Neutrophil (primary cell): ENCODE data around the gene ARIH2.

ENCODE experiments used
- H3K27ac ChIP-seq: fragments of 200-600 bp; sonication (generic); 2 replicates; pipeline ENCODE4 v1.5.1; 2016; ENCODE audit warnings: mild to moderate bottlenecking, moderate library complexity
- H3K27me3 ChIP-seq: fragments of 200-600 bp; sonication (generic); 2 replicates; pipeline ENCODE4 v1.6.0; 2016; ENCODE audit warnings: mild to moderate bottlenecking
- H3K36me3 ChIP-seq: fragments of 200-600 bp; sonication (generic); 2 replicates; pipeline ENCODE4 v1.5.1; 2017
- H3K4me1 ChIP-seq, 2 experiments: fragments of 200-600 bp in 1 of 2; sonication (generic) in 1 of 2; 1 replicate in 1 of 2; 2 replicates in 1 of 2; pipeline versions ENCODE4 v1.5.1 to v1.6.1; 2013 to 2016; ENCODE audit warnings: low read depth in 1 of 2, low read length in 1 of 2, mild to moderate bottlenecking in 1 of 2, moderate library complexity in 1 of 2; ENCODE audit not compliant: control insufficient read depth in 1 of 2, insufficient read depth in 1 of 2
- H3K4me3 ChIP-seq, 2 experiments: fragments of 200-600 bp in 1 of 2; sonication (generic) in 1 of 2; 1 replicate in 1 of 2; 2 replicates in 1 of 2; pipeline ENCODE4 v1.5.1; 2013 to 2016; ENCODE audit warnings: low read depth in 1 of 2, low read length in 1 of 2, mild to moderate bottlenecking in 1 of 2, moderate library complexity in 1 of 2
- H3K9me3 ChIP-seq: fragments of 200-600 bp; sonication (generic); 2 replicates; pipeline ENCODE4 v1.5.1; 2016
- CTCF ChIP-seq: fragments of 200-600 bp; sonication (generic); IDR thresholded peaks from 2 replicates; pipeline ENCODE4 v1.5.1; 2016; ENCODE audit warnings: antibody characterized with exemption

ARIH2 gene

GRCh38 chr3:49015765-49016164 is 97.1 kb downstream of the ARIH2 start:
- TF ChIP-seq CTCF, result no peak
- H3K9me3 ChIP-seq, result no peaks in the 10 kb centered on the region
- no peaks in the 10 kb centered on the region for H3K27me3 ChIP-seq
- H3K4me1 ChIP-seq, result peaks cover 37% of the 10 kb centered on the region in 2 experiments
- peaks cover 37% of the 10 kb centered on the region for H3K36me3 ChIP-seq
- no peak overlapping the region for H3K4me3 ChIP-seq
- peak overlapping the region; percentile 6 for H3K27ac ChIP-seq

DNA sequence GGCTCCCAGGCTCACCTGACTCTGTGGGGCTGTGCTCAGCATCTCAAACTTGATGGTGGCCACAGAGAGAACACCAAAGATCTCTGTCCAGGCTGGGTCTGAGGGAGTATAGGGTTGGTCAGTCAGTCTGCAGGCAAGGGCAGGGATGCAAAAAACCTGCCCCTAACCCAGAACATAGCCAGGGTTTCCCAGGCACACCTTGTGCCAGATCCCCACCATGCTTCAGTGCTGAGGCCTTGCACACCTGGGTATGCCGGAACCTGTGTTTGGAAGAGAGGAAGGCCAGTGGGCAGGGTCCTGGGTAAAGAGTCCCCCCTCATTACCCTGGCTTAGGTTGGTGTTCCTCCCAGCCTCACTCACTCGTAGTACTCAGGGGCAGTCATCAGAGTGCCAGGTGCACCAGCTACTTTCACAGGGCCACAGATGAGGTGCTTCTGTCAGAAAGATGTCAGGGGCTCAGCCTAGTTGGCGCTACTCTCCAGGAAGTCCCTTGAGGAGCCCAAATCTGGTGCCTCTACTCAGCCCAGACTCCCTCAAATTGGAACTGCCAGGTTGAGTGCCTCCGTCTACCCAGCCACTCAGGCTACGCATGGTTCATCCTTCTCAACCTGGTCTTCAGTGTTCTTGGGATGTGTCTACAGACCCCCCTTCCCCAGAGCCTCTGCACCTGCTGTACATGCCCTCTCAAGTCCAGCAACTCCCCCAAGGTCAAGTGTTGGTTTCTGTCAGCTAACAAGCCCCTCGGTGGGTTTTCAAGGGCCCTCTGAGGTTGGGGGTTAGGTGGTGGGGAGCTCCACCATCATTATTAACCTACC is 98.0 kb downstream of the ARIH2 start:
- H3K27me3 ChIP-seq, result no peaks in the 10 kb centered on the region
- peaks cover 35% of the 10 kb centered on the region for H3K36me3 ChIP-seq
- no peak overlapping the region for H3K4me3 ChIP-seq
- TF ChIP-seq CTCF, result no peak
- H3K9me3 ChIP-seq, result no peaks in the 10 kb centered on the region
- H3K4me1 ChIP-seq, result peaks cover 37 to 41% of the 10 kb centered on the region in 2 experiments
- H3K27ac ChIP-seq, result peak overlapping the region; percentile 99

GRCh38 chr3:49017229-49017970 is 98.8 kb downstream of the ARIH2 start:
- no peaks in the 10 kb centered on the region for H3K9me3 ChIP-seq
- H3K36me3 ChIP-seq, result peaks cover 28% of the 10 kb centered on the region
- no peaks in the 10 kb centered on the region for H3K27me3 ChIP-seq
- peak overlapping the region; percentile 97 to 99 for H3K4me3 ChIP-seq
- H3K27ac ChIP-seq, result peak overlapping the region; percentile 99
- peaks cover 39 to 43% of the 10 kb centered on the region in 2 experiments for H3K4me1 ChIP-seq
- no peak for TF ChIP-seq CTCF

DNA sequence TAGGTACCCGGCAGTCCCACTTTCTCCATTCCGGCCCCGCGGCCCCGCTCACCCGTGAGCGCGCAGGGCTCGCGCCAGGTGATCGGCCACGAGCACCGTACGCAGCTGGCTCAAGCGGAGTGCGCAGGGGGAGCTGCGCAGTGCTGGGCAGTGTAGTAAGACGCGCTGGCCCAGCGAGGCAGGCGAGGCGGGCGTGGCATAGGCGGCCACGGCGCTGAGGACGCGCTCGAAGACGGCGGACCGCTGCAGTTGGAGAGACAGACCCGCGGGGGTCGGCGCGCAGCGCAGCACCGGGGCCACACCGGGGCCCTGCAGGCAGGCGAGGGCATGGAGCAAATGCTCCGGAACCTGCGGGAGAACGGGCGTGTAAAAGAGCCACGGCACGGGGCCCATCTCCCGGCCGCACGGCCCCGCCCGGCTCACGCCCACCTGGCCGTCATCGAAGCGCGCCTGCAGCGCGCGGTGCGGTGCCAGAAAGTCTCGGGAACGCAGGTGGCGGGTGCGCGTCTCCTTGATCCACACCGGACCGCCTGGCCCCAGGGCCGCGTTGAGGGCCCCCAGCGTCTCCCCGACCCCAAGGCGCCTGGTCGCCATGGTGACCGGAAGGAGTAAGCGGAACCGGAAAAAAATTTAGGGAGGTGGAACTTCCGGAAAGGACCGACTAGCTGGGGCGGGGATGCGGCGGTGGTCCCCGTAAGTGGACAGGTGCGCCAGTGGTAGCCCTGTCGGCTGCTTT is 99.5 kb downstream of the ARIH2 start, which contains the start of gene DALRD3:
TSS of gene DALRD3 (minus strand) at position 610 of the 736 bp plus-strand sequence. CDS start at position 594, 16 bp downstream.
- Histone ChIP-seq H3K4me3 (peak within 1 kb of the TSS; percentile 97 to 99), H3K36me3 (peaks cover 23% of the 10 kb centered on the region), H3K4me1 (peaks cover 46 to 50% of the 10 kb centered on the region in 2 experiments), H3K27me3 (no peaks in the 10 kb centered on the region), H3K9me3 (no peaks in the 10 kb centered on the region), H3K27ac (peak within 1 kb of the TSS; percentile 99)
- no peak for TF ChIP-seq CTCF

DNA sequence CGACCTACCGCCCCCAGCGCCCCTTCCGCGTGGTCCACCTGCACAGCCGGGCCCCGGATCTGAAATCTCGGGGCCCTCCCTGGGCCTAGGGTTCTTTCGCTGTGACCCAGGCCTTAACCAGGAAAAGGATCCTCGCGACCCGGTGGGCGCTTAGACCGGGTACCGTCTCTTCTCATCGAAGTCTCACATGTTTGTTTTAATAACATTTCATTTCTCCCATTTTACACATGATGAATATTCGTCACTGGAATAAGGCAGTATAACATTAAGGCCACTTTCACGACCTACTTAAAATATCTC is 100.0 kb downstream of the ARIH2 start:
- Histone ChIP-seq H3K4me1 (peaks cover 48 to 52% of the 10 kb centered on the region in 2 experiments), H3K36me3 (peaks cover 24% of the 10 kb centered on the region), H3K4me3 (peak overlapping the region; percentile 97 to 99), H3K9me3 (no peaks in the 10 kb centered on the region), H3K27me3 (no peaks in the 10 kb centered on the region), H3K27ac (peak overlapping the region; percentile 99)
- TF ChIP-seq CTCF, result no peak
